SK-N-SH treated with all-trans-retinoic acid at 6 μM for 48 hours (cell line): Measurements from ENCODE around the gene SUSD3.

ENCODE experiments used
- ATAC-seq: fragments of 200-7000 bp; cut with Tn5 transposase; 3 replicates; pipeline ENCODE4 v1.9.1; 2020; ENCODE audit warnings: mild to moderate bottlenecking, moderate library complexity
- ARNTL ChIP-seq: fragments of 450-650 bp; formaldehyde crosslinking; IDR thresholded peaks from 2 replicates; pipeline ENCODE4 v1.5.0; 2020; ENCODE audit warnings: low read depth, mild to moderate bottlenecking, moderate library complexity, borderline replicate concordance
- BACH2 ChIP-seq: fragments of 250-450 bp; sonication (Bioruptor Pico); IDR thresholded peaks from 2 replicates; pipeline ENCODE4 v1.9.0; 2021; ENCODE audit warnings: mild to moderate bottlenecking, borderline replicate concordance
- CSDC2 ChIP-seq: fragments of 250-450 bp; sonication (Bioruptor Pico); IDR thresholded peaks from 2 replicates; pipeline ENCODE4 v1.5.0; 2020; ENCODE audit warnings: mild to moderate bottlenecking, moderate library complexity
- CSRNP3 ChIP-seq: fragments of 250-450 bp; sonication (Bioruptor Pico); IDR thresholded peaks from 2 replicates; pipeline ENCODE4 v1.5.1; 2021; ENCODE audit warnings: mild to moderate bottlenecking, moderate library complexity
- ESRRG ChIP-seq: fragments of 250-450 bp; sonication (Bioruptor Pico); IDR thresholded peaks from 2 replicates; pipeline ENCODE4 v1.6.1; 2021; ENCODE audit warnings: mild to moderate bottlenecking
- GLIS3 ChIP-seq: fragments of 250-450 bp; sonication (Bioruptor Pico); IDR thresholded peaks from 2 replicates; pipeline ENCODE4 v1.5.0; 2020; ENCODE audit warnings: mild to moderate bottlenecking, moderate library complexity
- ISL1 ChIP-seq: fragments of 250-450 bp; sonication (Bioruptor Pico); IDR thresholded peaks from 2 replicates; pipeline ENCODE4 v2.1.2; 2022; ENCODE audit warnings: mild to moderate bottlenecking, moderate library complexity
- OSR1 ChIP-seq: fragments of 250-450 bp; sonication (Bioruptor Pico); IDR thresholded peaks from 2 replicates; pipeline ENCODE4 v1.8.0; 2022; ENCODE audit warnings: moderate library complexity, mild to moderate bottlenecking, inconsistent platforms
- POU6F1 ChIP-seq: fragments of 250-450 bp; sonication (Bioruptor Pico); IDR thresholded peaks from 2 replicates; pipeline ENCODE4 v1.8.0; 2021; ENCODE audit warnings: low read depth, mild to moderate bottlenecking, moderate library complexity, borderline replicate concordance
- RARB ChIP-seq: fragments of 250-450 bp; sonication (Bioruptor Pico); IDR thresholded peaks from 2 replicates; pipeline ENCODE4 v1.8.0; 2021; ENCODE audit warnings: mild to moderate bottlenecking, moderate library complexity
- SNAI2 ChIP-seq: fragments of 250-450 bp; sonication (Bioruptor Pico); IDR thresholded peaks from 2 replicates; pipeline ENCODE4 v1.5.0; 2020; ENCODE audit warnings: mild to moderate bottlenecking, moderate library complexity
- TCF4 ChIP-seq: fragments of 250-450 bp; sonication (Bioruptor Pico); IDR thresholded peaks from 2 replicates; pipeline ENCODE4 v1.8.0; 2021; ENCODE audit warnings: mild to moderate bottlenecking, moderate library complexity, borderline replicate concordance
- TOX ChIP-seq: fragments of 250-450 bp; sonication (Bioruptor Pico); IDR thresholded peaks from 2 replicates; pipeline ENCODE4 v1.8.0; 2021; ENCODE audit warnings: mild to moderate bottlenecking, moderate library complexity, borderline replicate concordance
- TSHZ2 ChIP-seq: fragments of 250-450 bp; sonication (Bioruptor Pico); IDR thresholded peaks from 2 replicates; pipeline ENCODE4 v1.5.0; 2020; ENCODE audit warnings: mild to moderate bottlenecking, moderate library complexity
- ZC3H10 ChIP-seq: fragments of 250-450 bp; sonication (Bioruptor Pico); IDR thresholded peaks from 2 replicates; pipeline ENCODE4 v1.5.1; 2021; ENCODE audit warnings: mild to moderate bottlenecking, moderate library complexity
- ZFP3 ChIP-seq: fragments of 250-450 bp; sonication (Bioruptor Pico); IDR thresholded peaks from 2 replicates; pipeline ENCODE4 v1.5.0; 2020; ENCODE audit warnings: mild to moderate bottlenecking, moderate library complexity
- ZNF565 ChIP-seq: fragments of 450-650 bp; formaldehyde crosslinking; conservative IDR thresholded peaks from 2 replicates; pipeline ENCODE4 v1.5.0; 2020; ENCODE audit warnings: low read depth, mild to moderate bottlenecking, moderate library complexity
- ZNF70 ChIP-seq: fragments of 450-650 bp; formaldehyde crosslinking; IDR thresholded peaks from 2 replicates; pipeline ENCODE4 v1.5.0; 2020; ENCODE audit warnings: mild to moderate bottlenecking, moderate library complexity
- ZNF8 ChIP-seq: fragments of 450-650 bp; formaldehyde crosslinking; IDR thresholded peaks from 2 replicates; pipeline ENCODE4 v1.5.0; 2020; ENCODE audit warnings: mild to moderate bottlenecking, moderate library complexity

SUSD3 gene

GRCh38 chr9:93111001-93111370 is 52.5 kb downstream of the SUSD3 start:
- TF ChIP-seq SNAI2 (no peak), RARB (no peak), ARNTL (CRISPR knock-in tag) (no peak), CSDC2 (CRISPR knock-in tag) (no peak), ZNF8 (no peak)
- no peak for ATAC-seq

GRCh38 chr9:93111371-93112115 is 53.0 kb downstream of the SUSD3 start:
- no peak for ATAC-seq
- TF ChIP-seq ZNF70 (CRISPR knock-in tag) (no peak), ESRRG (CRISPR knock-in tag) (no peak), SNAI2 (no peak), TSHZ2 (CRISPR knock-in tag) (no peak), ARNTL (CRISPR knock-in tag) (no peak), ZC3H10 (CRISPR knock-in tag) (no peak)

GRCh38 chr9:93112116-93112863 is 53.8 kb downstream of the SUSD3 start:
- no peak for ATAC-seq
- TF ChIP-seq BACH2 (no peak), SNAI2 (no peak), POU6F1 (CRISPR knock-in tag) (no peak), ZNF565 (CRISPR knock-in tag) (no peak), TOX (CRISPR knock-in tag) (no peak), ISL1 (no peak), ARNTL (CRISPR knock-in tag) (no peak), CSDC2 (CRISPR knock-in tag) (no peak), ESRRG (CRISPR knock-in tag) (no peak)

GRCh38 chr9:93112864-93113389 is 54.4 kb downstream of the SUSD3 start:
- TF ChIP-seq TCF4 (CRISPR knock-in tag) (no peak), ZFP3 (CRISPR knock-in tag) (no peak), CSDC2 (CRISPR knock-in tag) (no peak), OSR1 (CRISPR knock-in tag) (no peak), ZNF8 (no peak), ISL1 (no peak), CSRNP3 (no peak), GLIS3 (CRISPR knock-in tag) (no peak), ARNTL (CRISPR knock-in tag) (no peak)
- TF ChIP-seq, all 23 proteins: peak for 0
- ATAC-seq = no peak
